ENCODE data around the gene ZNF775.
"Not testable (repeated sequence)": the region's sequence is repeated elsewhere in the genome, so short reads cannot be mapped to it uniquely, and the experiment has no call there.

The ZNF775 gene

GRCh38 chr7:150382123-150382843, 3.2 kb downstream of the ZNF775 start:
- no peak for DNase-seq (ENCODE audit: low read depth in 2 of 2)

GRCh38 chr7:150382844-150383225, 3.7 kb downstream of the ZNF775 start:
- no peak for DNase-seq (ENCODE audit: low read depth in 2 of 2)

DNA sequence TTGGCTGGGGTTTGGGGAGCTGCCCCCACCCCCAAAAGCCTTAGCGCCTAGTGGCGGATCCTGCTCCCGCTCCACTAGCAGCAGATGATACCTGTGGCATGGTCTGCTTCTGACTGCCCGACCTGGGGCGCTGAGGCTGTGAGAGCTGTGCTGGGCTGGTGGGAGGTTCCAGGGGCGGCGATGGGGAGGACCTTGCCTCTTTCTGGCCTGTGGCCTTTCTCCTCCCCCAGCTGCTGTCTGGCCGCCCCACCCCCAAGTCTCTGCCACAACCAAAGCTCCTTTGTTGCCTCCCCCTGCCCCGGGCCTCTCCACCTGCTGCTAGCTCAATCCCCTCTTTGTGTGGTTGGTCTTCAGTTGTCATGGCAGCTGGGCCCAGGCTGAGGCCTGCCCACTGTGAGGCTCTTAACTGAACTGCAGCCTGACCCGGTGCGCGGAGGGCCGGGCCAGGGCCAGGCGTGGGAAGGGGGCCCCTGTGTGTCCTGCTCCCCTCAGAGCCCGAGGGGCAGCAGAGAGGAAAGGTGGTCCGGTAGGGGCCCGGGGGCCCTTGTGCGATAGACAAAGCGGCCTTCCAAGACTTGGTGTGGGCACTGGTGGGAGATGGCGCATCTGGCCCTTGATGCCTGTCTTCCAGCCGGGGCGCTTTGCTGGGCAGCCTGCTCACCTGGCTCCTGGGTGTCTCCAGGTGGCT, 4.7 kb downstream of the ZNF775 start:
- no peak for DNase-seq (ENCODE audit: low read depth in 2 of 2)

- DNase-seq (ENCODE audit: low read depth in 2 of 2) = no peak
Measured at GRCh38 chr7:150384406-150385301, 5.5 kb downstream of the ZNF775 start.

DNA sequence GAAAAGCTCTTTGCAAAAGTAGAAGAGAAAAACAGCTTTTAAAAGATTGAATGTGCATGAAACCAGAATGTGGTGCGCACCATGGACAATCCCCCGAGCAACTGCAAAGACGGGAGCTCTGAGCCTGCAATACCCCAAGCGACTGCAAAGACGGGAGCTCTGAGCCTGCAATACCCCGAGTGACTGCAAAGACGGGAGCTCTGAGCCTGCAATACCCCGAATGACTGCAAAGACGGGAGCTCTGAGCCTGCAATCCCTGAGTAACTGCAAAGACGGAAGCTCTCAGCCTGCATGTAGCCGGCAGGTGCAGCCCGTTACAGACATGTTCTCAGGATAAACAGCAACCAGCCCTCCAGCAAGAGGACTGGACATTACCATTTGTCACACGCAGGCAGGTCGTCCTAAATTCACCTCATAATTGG, 6.2 kb downstream of the ZNF775 start:
- DNase-seq (ENCODE audit: low read depth in 2 of 2) = no peak

DNA sequence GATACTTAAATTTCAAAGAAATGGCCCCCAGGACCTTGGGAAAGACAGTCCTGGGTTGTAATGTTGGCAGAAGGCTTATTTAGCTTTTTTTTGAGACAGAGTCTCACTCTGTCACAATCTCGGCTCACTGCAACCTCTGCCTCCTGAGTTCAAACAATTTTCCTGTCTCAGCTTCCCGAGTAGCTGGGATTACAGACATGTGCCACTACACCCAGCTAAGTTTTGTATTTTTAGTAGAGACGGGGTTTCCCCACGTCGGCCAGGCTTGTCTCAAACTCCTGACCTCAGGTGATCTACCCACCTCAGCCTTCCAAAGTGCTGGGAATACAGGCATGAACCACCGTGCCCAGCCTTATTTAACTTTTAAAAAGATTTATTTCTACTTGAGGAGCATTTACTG, 6.8 kb downstream of the ZNF775 start:
- DNase-seq (ENCODE audit: low read depth in 2 of 2) = not testable (repeated sequence)

DNA sequence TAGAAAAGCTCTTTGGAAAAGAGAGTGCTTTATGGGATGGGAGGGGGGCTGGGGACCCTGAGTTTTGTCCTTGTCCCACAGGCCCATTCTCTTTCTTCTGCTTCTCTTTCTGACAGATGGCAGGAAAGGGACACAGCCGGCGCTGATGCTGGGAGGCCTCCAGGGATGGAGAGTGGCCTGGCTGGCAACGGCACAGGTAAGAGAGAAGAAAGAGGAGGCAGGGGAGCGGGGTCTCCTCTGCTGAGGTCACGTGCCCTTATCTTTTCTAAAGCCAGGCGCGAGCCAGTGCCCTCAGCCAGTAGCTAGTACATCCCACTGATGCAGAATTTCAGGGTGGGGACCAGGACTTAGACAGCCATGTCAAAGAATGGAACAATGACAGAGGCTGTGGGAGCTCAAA, 9.2 kb downstream of the ZNF775 start:
- no peak for DNase-seq (ENCODE audit: low read depth in 2 of 2)

DNA sequence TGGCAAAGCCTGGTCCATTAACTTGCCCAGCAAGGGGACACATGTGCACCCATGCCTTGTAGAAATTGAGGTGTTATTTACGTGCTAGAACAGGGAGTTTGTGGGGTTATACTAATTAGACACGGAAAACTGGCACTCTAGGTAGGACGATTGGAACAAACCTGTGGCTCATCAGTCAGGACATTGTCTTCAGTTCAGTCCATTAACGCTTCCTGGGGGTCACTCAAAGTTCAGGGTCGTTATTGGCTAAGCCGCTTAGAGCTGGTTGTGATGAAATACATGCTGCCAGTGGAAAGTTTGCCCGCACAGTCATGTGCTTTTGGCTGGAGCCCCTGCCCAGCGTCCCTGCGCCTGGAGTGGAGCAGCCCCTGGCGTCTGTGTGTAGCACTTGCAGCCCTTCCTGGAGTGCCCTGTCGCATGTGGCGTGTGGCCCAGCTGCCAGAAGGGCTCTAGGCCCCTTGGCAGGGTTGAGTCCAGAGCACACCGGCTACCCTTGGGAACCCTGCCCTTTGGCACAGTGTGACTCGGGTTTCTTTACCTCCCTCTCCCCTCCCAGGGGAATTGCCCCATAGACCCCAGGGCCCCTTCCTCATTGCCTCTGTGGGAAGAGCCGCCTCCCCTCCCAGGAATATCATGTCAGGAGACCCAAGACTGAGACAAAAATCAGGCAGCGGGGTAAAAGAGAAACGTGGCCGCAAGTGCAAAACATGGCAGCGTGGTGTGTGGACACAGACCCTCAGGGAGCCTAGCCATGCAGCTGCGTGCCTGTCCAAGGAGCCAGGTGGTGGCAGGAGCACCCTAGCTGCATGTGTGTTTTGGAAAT, 9.8 kb downstream of the ZNF775 start:
- DNase-seq (ENCODE audit: low read depth in 2 of 2) = no peak

DNA sequence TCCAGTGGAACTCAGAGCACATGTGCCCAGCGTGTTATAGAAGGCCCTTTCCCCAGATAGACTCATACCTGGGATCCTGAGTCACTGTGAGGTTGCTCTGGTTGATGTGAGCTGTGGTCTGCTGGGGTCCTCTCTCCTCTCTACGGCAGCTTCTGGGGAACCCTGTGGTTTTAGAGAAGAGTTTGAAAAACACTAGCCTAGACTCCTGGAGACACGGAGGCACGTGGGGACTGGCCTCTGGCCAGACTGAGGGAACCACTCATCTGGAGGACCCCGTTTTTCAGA, 10.3 kb downstream of the ZNF775 start:
- DNase-seq (ENCODE audit: low read depth in 2 of 2) = no peak

DNA sequence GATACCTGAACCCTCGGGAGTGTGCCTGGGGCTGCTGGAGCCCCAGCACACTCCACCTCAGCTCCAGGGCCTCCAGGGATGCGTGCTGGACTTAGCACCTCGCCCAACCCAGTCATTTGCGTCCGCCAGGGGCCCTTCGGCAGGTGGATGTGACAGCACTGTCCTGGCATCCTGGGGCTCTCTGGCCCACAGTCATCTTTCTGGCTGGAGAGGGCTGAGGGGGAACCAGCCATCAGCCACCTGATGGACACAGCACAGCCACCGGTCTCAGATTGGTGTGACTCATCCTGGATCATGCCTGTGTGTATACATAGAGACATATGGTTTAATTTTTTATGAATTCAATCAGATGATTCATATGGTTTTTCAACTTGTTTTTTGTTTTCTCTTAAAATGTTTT, 11.1 kb downstream of the ZNF775 start:
- no peak for DNase-seq (ENCODE audit: low read depth in 2 of 2)

GRCh38 chr7:150393325-150393724, 14.2 kb downstream of the ZNF775 start:
- DNase-seq (ENCODE audit: low read depth in 2 of 2) = no peak

- DNase-seq (ENCODE audit: low read depth in 2 of 2) = no peak
Measured at GRCh38 chr7:150396426-150396825, 17.3 kb downstream of the ZNF775 start.

- no peak for DNase-seq (ENCODE audit: low read depth in 2 of 2)
Measured at GRCh38 chr7:150396851-150397260, 17.7 kb downstream of the ZNF775 start.

DNA sequence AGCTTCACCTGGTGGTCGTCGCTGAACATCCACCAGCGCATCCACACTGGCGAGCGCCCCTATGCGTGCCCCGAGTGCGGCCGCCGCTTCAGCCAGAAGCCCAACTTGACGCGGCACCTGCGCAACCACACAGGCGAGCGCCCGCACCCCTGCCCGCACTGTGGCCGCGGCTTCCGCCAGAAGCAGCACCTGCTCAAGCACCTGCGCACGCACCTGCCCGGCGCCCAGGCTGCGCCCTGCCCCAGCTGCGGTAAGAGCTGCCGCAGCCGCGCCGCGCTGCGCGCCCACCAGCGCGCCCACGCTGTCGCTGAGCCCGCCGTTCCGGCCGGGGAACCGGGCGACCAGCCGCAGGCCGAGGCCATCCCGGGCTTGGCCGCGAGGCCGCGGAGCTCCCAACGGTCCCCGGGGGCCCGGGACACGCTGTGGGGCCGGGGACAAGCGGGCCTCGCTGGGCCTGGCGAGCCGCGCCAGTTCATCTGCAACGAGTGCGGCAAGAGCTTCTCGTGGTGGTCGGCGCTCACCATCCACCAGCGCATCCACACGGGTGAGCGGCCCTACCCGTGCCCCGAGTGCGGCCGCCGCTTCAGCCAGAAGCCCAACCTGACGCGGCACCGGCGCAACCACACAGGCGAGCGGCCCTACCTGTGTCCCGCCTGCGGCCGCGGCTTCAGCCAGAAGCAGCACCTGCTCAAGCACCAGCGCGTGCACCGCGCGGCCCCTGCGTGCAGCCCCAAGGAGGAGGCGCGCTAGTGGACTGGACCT, 18.4 kb downstream of the ZNF775 start:
- DNase-seq (ENCODE audit: low read depth in 2 of 2) = no peak

DNA sequence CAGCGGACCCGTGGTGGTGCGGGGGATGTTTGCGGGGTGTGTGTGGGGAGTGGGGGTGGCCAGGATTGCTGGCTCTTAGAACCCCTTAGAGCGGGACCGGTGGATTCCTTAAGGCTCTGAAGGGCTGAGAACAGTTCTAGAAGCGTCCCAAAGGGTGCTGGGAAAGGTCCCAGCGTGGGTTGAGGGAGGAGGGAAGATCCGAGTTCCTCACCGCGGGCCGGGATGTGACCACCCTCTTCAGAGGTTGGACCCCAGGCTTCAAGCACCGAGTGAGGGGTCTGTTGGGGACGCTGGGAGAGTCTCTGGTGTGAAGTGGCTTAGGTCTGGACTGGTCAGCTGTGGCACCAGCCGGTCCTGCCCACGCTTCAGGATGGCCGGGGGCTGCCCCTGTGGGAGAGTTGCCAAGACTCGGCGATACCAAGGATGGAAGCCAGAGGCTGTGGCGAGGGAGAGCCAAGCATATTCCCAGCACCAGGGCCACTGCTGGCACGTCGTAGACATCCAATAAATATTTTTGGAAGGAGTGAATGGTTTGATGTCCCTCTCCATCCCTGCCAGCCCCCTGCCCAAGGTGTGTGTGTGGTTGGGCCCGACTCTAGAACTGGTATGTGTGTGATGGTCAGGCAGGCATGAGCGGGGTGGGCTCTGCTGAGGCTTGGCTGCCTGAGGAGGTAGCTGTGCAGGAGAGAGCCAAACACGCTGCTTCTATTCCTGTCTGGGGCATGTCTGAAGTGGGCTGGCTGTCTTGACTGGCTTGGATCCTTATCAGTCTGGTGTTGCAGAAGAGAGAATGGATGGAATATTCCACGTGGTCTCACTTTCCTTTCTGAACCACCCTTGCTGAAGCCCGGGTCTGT, 19.2 kb downstream of the ZNF775 start:
- DNase-seq (ENCODE audit: low read depth in 2 of 2) = no peak

DNA sequence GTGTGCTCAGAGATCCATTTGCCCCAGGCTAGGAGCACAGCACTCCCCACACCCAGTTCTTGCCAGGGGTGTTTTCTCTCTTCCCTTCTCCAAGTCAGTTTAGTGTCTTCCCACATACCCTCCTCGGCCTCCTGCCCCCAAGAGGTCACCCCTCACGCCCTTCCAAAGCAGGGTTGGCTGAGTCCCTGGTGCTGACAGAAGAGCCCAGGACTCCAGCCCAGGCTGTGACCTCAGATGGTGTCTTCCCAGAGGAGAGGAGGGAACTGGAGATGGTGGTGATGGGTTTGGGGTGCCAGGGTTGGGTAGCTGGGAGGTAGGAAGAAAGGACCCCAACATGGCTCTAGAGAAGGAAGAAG, 19.8 kb downstream of the ZNF775 start:
- DNase-seq (ENCODE audit: low read depth in 2 of 2) = no peak

- DNase-seq (ENCODE audit: low read depth in 2 of 2) = no peak
Measured at GRCh38 chr7:150399421-150400007, 20.4 kb downstream of the ZNF775 start.

- no peak for DNase-seq (ENCODE audit: low read depth in 2 of 2)
Measured at GRCh38 chr7:150400008-150400787, 21.1 kb downstream of the ZNF775 start.

- no peak for DNase-seq (ENCODE audit: low read depth in 2 of 2)
Measured at GRCh38 chr7:150400788-150401423, 21.8 kb downstream of the ZNF775 start.
